Right lobe of liver (tissue), 4 donors: ENCODE measurements around the gene MYO7B.

Source experiments
- CTCF ChIP-seq, 4 donors: fragments of 200-600 bp in 3 of 4; fragments of 450-650 bp in 1 of 4; IDR thresholded peaks; one replicate each; pipeline versions ENCODE4 v1.5.1 to v1.8.0; 2016 to 2022; ENCODE audit warnings: antibody characterized with exemption in 4 of 4, mild to moderate bottlenecking in 2 of 4
- POLR2A ChIP-seq: fragments of 450-650 bp; IDR thresholded peaks from one replicate; pipeline ENCODE4 v1.6.1; 2017; ENCODE audit warnings: antibody characterized with exemption, mild to moderate bottlenecking
- donor health status: DM: no; HTN: no; CAD: no.
- donor health status: DM: no; HTN: no; CAD: no.
- donor health status: DM: no; HTN: yes; CAD: no.

GRCh38 chr2:127498386-127498785, 37.1 kb upstream of the MYO7B start:
- TF ChIP-seq POLR2A, result no peak
- no peak for TF ChIP-seq CTCF (IDR thresholded peaks at IDR 0.05)
